HG02970 (cell line): ENCODE results near the gene SLC6A9.
A peak's percentile ranks its signal among the peaks of the same experiment; 100 is the strongest.

Source experiments
- ATAC-seq: cut with Tn5 transposase; IDR thresholded peaks from one replicate; pipeline ENCODE4 v1.9.1; 2021; ENCODE audit warnings: mild to moderate bottlenecking, moderate library complexity, moderate number of reproducible peaks; ENCODE audit not compliant: unreplicated experiment, low FRiP score

SLC6A9 gene

DNA sequence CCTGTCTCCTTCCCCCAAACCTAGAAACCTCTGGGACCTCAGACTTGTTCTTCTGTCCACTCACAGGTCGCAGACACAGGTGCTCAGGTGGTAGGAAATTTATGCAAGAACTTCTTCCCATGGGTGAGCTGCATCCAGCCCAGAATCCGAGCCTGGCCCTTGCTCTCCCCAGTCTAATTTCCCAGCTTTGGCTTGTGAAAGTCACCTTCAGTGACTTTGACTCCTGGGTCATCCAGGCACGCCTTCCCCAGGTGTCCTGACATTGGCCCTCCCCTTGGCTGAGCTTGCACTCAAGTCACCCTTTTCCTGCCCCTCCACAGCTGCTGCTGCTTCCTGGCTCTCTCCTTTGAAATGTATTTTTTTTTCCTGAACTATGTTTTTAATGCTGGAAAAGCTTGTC, 77.9 kb downstream of the SLC6A9 start:
- ATAC-seq, result no peak

DNA sequence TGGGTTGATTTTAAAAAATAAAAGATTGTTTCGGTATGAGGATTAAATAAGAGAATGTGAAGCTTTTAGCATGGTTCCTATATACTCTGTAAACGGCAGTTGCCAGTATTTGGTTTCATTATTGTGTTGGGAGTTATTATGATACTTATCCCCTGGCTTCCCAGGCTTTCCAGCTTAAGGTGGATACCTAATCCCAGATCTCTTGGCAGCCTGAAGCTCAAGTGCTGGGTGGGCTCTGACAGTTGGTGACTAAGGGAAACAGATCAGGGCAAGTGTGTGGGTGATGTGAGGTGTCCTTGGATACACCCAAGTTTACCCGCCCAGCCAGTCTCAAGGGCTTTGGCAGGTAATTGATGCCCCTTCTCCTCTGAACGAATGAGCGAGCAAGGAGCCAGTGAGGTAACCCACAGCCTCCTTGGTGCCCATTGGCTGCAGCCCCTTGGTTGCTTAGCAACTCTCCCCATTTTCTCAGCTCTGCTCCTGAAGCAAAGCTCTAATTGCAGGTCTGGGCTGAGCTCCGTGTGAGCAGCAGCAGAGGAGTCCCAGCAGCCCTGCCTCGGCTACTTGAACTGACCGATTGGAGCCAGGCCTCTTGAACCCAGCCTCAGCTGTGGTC, 78.4 kb downstream of the SLC6A9 start:
- no peak for ATAC-seq

DNA sequence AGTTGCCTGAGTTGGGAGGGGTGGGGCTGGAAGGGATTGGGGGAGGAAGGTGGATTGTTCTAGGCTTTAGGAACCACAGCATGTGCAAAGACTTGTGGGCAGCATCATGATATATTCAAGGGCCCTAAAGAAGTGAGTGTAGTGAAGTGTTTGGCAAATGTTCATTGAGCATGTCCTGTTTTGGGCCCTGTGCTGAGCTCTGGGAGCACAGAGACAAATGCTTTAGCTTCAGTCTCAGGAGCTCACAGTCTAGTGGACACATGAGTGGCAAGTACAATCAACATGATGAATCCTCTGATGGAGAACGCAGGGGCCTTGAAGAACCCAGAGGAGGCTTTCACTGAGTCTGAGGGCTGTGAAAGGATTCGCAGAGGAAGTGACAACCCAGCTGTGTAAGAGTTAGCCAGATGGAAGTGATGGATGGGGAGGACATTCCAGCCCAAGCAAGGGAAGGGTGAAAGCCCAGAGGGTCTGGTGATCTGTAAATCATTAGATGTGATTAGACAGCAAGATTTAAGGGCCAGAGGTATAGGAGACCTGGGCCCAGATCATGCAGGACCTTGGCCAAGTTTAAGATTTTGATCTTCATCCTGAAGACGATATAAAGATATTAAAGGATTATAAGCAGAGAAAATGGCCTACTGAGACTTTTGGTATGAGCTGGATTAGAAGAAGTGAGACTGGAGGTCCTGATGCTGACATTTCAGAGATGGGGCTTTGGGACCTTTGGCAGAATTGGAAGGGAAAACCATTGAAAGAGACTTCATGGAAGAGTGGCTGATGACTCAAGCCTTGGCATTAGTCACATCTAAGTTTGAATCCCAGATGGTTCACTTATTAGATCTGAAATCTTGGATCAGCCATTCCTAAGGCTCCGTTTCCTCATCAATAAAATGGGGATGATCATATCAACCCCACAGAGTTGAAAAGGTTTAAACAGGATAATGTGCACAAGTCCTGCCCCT, 80.0 kb downstream of the SLC6A9 start:
- ATAC-seq, result no peak

DNA sequence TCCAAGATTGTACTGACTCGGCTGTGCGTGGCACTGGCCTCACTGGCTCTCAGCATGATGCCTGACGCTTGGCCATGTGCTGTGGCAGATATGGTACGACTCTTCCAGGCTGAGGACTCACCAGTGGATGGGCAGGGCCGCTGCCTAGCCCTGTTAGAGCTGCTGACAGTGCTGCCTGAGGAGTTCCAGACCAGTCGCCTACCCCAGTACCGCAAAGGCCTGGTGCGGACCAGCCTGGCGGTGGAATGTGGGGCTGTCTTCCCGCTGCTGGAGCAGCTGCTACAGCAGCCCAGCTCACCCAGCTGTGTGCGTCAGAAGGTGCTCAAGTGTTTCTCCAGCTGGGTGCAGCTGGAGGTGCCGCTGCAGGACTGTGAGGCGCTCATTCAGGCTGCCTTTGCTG, 81.6 kb downstream of the SLC6A9 start:
- ATAC-seq, result no peak

DNA sequence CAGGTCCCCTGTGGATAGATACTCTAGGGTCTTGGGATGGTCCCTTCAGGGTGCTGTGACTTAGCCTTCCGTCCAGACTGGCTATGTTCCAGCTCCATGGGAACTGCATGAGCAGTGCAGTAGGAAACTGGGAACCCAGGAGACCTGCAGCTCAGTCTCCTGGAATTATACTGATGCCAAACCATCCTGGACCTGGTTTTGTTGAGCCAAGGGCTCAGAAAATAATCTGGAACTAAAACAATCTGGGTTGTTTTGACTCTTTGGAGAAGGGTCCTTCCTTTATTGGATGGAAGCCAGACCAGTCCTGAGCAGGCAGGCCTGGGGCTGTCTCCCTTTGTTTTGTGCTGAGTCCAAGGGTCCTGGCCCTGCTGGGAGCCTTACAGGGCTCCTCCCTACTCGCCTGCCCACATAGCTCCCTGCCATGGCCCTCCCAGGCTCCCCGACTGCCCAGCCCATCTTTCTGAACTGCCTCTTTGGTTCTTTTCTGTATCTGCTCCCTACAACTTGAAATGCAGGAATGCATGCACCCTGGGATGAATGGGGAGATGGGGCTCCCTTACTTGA, 83.3 kb downstream of the SLC6A9 start:
- ATAC-seq, result no peak

DNA sequence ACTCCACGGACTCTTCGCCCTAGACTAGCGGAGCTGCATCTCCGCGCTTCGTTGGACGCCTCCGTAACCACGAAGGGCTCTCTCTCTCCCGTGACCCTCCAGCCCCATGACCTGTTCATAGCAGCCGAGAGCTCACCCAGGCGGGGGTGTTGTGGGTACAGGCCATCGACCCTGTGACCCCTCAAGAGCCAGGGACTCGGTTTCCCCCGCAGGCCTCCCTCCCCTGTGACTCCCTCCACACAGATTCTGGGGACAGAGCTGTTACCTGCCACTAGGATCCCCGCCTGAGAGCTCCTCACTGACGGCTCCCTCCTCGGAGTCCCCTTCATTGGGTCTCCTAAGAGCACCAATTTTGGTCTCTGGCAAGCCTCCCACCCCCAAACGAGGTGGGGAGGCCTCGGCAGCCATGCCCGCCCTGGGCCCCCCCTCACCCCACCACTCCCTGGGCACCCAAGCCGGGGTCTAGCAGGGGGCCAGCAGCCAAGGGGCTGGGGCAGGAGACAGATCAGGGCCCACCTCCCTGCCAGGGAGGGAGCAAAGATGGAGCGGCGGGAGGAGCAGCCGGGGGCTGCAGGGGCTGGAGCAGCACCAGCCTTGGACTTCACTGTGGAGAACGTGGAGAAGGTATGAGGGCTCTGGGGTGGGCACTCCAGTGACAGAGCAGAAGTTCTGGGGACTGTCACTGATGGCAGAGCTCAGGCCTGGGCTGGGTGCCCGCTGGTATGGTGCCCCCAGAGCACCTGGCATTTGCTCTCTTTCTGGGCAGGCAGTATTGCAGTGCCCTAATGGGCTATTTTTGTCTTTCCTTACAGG, 84.0 kb downstream of the SLC6A9 start:
- ATAC-seq, result peak; percentile 6
